A549 (cell line): ENCODE data around the gene OR51T1. TPM values are rescaled to one million over a fixed set of nuclear protein-coding genes. Genes with fewer than 3 reads are reported as not detected.

Experiments used
- polyA plus RNA-seq, 4 experiments: library from polyadenylated mRNA; depleted of rRNA in 3 of 4; stranded (reverse); fragments of >200 nt; fragmentation: RNase III in 1 of 4; extraction: RNeasy Plus Mini Kit Qiagen cat#74134 plus additional on column Dnase treatment in 1 of 4; gene quantifications; 2 replicates in 3 of 4; 3 replicates in 1 of 4; pipeline ENCODE4 v1.2.3, GENCODE V29; 2011 to 2017

The OR51T1 gene
- polyA plus RNA-seq, 2 of the 4 experiments (the other 2 are of a cell fraction): not detected

Other genes with a start within 250 kb of the OR51T1 start
- not detected in 2 replicates for gene OR51D1, start 244.4 kb upstream of the OR51T1 start, polyA plus RNA-seq (2011; rRNA removed)
- not detected in 3 replicates for gene OR51D1, start 244.4 kb upstream of the OR51T1 start, polyA plus RNA-seq (2017; fragmentation: RNase III; extraction: RNeasy Plus Mini Kit Qiagen cat#74134 plus additional on column Dnase treatment)
- 0.03 TPM in 1 of 2 replicates, not detected in the other for gene OR51E1, start 237.9 kb upstream of the OR51T1 start, polyA plus RNA-seq (2011; rRNA removed)
- not detected in 3 replicates for gene OR51E1, start 237.9 kb upstream of the OR51T1 start, polyA plus RNA-seq (2017; fragmentation: RNase III; extraction: RNeasy Plus Mini Kit Qiagen cat#74134 plus additional on column Dnase treatment)
- gene OR51E2, start 184.0 kb upstream of the OR51T1 start, polyA plus RNA-seq (2011; rRNA removed): 0.07 TPM in 1 of 2 replicates, not detected in the other
- not detected in 3 replicates for gene OR51E2, start 184.0 kb upstream of the OR51T1 start, polyA plus RNA-seq (2017; fragmentation: RNase III; extraction: RNeasy Plus Mini Kit Qiagen cat#74134 plus additional on column Dnase treatment)
- gene MMP26, start 177.1 kb upstream of the OR51T1 start, polyA plus RNA-seq (2011; rRNA removed): not detected in 2 replicates
- gene MMP26, start 177.1 kb upstream of the OR51T1 start, polyA plus RNA-seq (2017; fragmentation: RNase III; extraction: RNeasy Plus Mini Kit Qiagen cat#74134 plus additional on column Dnase treatment): not detected in 3 replicates
- gene OR51F1, start 112.0 kb upstream of the OR51T1 start, polyA plus RNA-seq (2011; rRNA removed): not detected in 2 replicates
- gene OR51F1, start 112.0 kb upstream of the OR51T1 start, polyA plus RNA-seq (2017; fragmentation: RNase III; extraction: RNeasy Plus Mini Kit Qiagen cat#74134 plus additional on column Dnase treatment): not detected in 3 replicates
- gene OR52R1, start 77.5 kb upstream of the OR51T1 start, polyA plus RNA-seq (2011; rRNA removed): not detected in 2 replicates
- not detected in 3 replicates for gene OR52R1, start 77.5 kb upstream of the OR51T1 start, polyA plus RNA-seq (2017; fragmentation: RNase III; extraction: RNeasy Plus Mini Kit Qiagen cat#74134 plus additional on column Dnase treatment)
- gene OR51F2, start 60.6 kb upstream of the OR51T1 start, polyA plus RNA-seq (2011; rRNA removed): not detected in 2 replicates
- gene OR51F2, start 60.6 kb upstream of the OR51T1 start, polyA plus RNA-seq (2017; fragmentation: RNase III; extraction: RNeasy Plus Mini Kit Qiagen cat#74134 plus additional on column Dnase treatment): not detected in 3 replicates
- not detected in 2 replicates for gene OR51S1, start 32.7 kb upstream of the OR51T1 start, polyA plus RNA-seq (2011; rRNA removed)
- not detected in 3 replicates for gene OR51S1, start 32.7 kb upstream of the OR51T1 start, polyA plus RNA-seq (2017; fragmentation: RNase III; extraction: RNeasy Plus Mini Kit Qiagen cat#74134 plus additional on column Dnase treatment)
- not detected in 2 replicates for gene OR51A7, start 21.9 kb downstream of the OR51T1 start, polyA plus RNA-seq (2011; rRNA removed)
- not detected in 3 replicates for gene OR51A7, start 21.9 kb downstream of the OR51T1 start, polyA plus RNA-seq (2017; fragmentation: RNase III; extraction: RNeasy Plus Mini Kit Qiagen cat#74134 plus additional on column Dnase treatment)
- not detected in 2 replicates for gene OR51G2, start 37.5 kb downstream of the OR51T1 start, polyA plus RNA-seq (2011; rRNA removed)
- gene OR51G2, start 37.5 kb downstream of the OR51T1 start, polyA plus RNA-seq (2017; fragmentation: RNase III; extraction: RNeasy Plus Mini Kit Qiagen cat#74134 plus additional on column Dnase treatment): not detected in 3 replicates
- not detected in 2 replicates for gene OR51G1, start 42.4 kb downstream of the OR51T1 start, polyA plus RNA-seq (2011; rRNA removed)
- gene OR51G1, start 42.4 kb downstream of the OR51T1 start, polyA plus RNA-seq (2017; fragmentation: RNase III; extraction: RNeasy Plus Mini Kit Qiagen cat#74134 plus additional on column Dnase treatment): not detected in 3 replicates
- gene OR51A4, start 65.7 kb downstream of the OR51T1 start, polyA plus RNA-seq (2011; rRNA removed): not detected in 2 replicates
- gene OR51A4, start 65.7 kb downstream of the OR51T1 start, polyA plus RNA-seq (2017; fragmentation: RNase III; extraction: RNeasy Plus Mini Kit Qiagen cat#74134 plus additional on column Dnase treatment): not detected in 3 replicates
- not detected in 2 replicates for gene OR51A2, start 73.8 kb downstream of the OR51T1 start, polyA plus RNA-seq (2011; rRNA removed)
- not detected in 3 replicates for gene OR51A2, start 73.8 kb downstream of the OR51T1 start, polyA plus RNA-seq (2017; fragmentation: RNase III; extraction: RNeasy Plus Mini Kit Qiagen cat#74134 plus additional on column Dnase treatment)
- gene OR51L1, start 113.0 kb downstream of the OR51T1 start, polyA plus RNA-seq (2011; rRNA removed): not detected in 2 replicates
- not detected in 3 replicates for gene OR51L1, start 113.0 kb downstream of the OR51T1 start, polyA plus RNA-seq (2017; fragmentation: RNase III; extraction: RNeasy Plus Mini Kit Qiagen cat#74134 plus additional on column Dnase treatment)
- not detected in 2 replicates for gene OR52J3, start 164.6 kb downstream of the OR51T1 start, polyA plus RNA-seq (2011; rRNA removed)
- gene OR52J3, start 164.6 kb downstream of the OR51T1 start, polyA plus RNA-seq (2017; fragmentation: RNase III; extraction: RNeasy Plus Mini Kit Qiagen cat#74134 plus additional on column Dnase treatment): not detected in 3 replicates
- gene OR52E2, start 177.7 kb downstream of the OR51T1 start, polyA plus RNA-seq (2011; rRNA removed): not detected in 2 replicates
- not detected in 3 replicates for gene OR52E2, start 177.7 kb downstream of the OR51T1 start, polyA plus RNA-seq (2017; fragmentation: RNase III; extraction: RNeasy Plus Mini Kit Qiagen cat#74134 plus additional on column Dnase treatment)
- not detected in 2 replicates for gene OR52E1, start 187.7 kb downstream of the OR51T1 start, polyA plus RNA-seq (2011; rRNA removed)
- not detected in 3 replicates for gene OR52E1, start 187.7 kb downstream of the OR51T1 start, polyA plus RNA-seq (2017; fragmentation: RNase III; extraction: RNeasy Plus Mini Kit Qiagen cat#74134 plus additional on column Dnase treatment)